HG03565 (cell line): ENCODE measurements around the gene RGS17.

Source experiments
- ATAC-seq: cut with Tn5 transposase; IDR thresholded peaks from one replicate; pipeline ENCODE4 v1.9.1; 2021; ENCODE audit warnings: mild to moderate bottlenecking, moderate library complexity; ENCODE audit not compliant: unreplicated experiment

RGS17 gene

DNA sequence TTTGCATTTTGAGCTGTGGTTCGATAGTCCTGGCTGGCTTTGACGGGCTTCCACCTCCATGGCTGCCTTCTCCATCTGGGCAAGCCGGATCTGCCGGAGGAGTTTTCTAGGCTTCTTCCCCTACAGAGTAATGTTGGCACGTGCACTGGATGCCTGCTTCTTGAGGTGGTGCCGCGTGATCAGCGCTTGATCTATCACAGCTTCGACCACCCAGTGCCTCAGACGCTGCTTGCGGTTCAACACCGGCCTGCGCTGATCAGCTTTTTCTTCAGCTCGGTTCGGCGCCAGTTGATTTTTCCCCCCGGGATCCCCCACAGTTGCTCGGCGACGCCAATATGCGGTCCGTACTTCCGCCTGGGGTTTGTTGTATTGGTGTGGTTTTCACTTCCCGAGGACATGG lies 171.7 kb downstream of the RGS17 start:
- ATAC-seq: no peak

DNA sequence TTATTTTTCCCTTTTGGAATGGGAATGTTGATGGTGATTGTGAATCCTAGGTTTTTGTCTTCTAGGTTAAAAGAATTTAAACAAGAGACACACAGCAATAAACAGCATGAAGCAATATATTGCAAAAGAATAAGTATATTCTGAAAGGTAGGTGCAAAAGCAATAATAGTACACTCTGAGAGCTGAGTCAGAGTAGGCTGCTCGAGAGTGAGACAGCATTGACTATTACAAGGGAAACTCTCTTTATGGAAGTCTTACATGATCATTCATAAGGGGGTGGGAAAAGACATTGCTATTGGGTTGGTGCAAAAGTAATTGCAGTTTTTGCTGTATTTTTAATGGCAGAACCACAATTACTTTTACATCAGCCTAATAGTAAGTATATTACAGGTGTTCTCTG lies 173.3 kb downstream of the RGS17 start:
- no peak for ATAC-seq
